HG03558 (cell line): ENCODE data around the gene PRR11.
A peak's percentile ranks its signal among the peaks of the same experiment; 100 is the strongest.
"Not testable (repeated sequence)": the region's sequence is repeated elsewhere in the genome, so short reads cannot be mapped to it uniquely, and the experiment has no call there.

ENCODE experiments used
- ATAC-seq: cut with Tn5 transposase; IDR thresholded peaks from one replicate; pipeline ENCODE4 v1.9.1; 2021; ENCODE audit warnings: moderate number of reproducible peaks; ENCODE audit not compliant: unreplicated experiment; ENCODE audit errors: extremely low read depth

The PRR11 gene

DNA sequence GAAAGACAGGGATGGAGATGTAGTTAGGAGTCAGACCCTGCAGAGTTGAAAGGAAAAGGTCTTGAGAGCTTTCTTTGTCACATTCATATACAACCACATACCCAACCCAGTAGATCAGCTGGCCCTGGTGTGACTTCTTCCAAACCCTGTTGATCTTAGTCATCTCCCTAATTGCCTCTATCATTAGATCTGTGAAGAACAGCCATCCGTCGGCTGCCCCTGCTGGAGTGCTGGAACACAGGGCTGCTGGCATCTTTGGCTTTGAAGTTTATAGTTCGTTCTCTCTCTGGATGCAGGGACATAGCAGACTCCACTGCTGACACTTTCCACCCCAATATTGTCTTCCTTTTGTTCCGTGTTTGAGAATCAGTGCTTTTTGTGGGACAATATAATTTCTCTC is 43.9 kb downstream of the PRR11 start:
- no peak for ATAC-seq

DNA sequence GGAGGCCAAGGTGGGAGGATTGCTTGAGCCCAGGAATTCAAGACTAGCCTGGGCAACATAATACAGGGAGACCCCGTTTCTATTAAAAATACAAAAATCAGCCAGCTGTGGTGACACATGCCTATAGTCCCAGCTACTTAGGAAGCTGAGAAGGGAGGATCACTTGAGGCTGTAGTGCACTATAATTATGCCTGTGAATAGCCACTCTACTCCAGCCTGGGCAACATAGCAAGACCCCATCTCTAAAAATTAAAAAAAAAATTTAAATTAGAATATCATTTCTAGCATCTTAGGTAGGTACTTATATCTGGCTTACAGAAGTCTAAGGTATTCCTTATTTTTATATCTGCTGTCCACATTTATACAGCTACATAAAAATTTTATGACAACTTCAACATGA is 46.8 kb downstream of the PRR11 start:
- no peak for ATAC-seq

DNA sequence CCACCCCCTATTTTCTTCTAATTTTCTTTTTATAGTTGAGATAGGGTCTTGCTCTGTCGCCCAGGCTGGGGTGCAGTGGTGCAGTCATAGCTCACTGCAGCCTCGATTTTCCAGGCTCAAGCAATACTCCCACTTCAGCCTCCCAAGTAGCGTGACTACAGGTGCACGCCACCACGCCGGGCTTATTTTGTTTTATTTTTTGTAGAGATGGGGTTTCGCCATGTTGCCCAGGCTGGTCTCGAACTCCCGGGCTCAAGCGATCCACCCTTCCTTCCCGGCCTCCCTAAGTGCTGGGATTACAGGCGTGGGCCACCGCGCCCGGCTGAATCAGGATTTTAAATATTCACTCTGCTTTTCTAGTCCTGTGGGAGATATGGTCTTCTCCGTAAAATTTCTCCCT is 63.8 kb downstream of the PRR11 start:
- no peak for ATAC-seq

DNA sequence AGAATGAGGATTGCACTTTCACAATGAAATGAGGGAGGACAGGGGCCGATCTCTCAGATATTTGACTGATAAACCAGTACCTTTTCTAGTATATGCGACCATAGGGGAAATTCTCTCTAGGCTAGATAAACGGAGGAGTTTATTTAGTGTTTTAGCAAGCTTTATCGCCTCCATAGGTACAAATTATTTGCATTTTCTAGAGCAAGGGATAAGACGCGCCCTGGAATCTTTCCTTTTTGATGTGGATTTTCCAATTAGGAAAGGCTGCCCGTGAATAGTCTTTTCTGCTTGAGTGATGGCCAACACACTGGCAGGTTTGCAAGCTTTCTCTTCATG is 64.4 kb downstream of the PRR11 start:
- no peak for ATAC-seq

DNA sequence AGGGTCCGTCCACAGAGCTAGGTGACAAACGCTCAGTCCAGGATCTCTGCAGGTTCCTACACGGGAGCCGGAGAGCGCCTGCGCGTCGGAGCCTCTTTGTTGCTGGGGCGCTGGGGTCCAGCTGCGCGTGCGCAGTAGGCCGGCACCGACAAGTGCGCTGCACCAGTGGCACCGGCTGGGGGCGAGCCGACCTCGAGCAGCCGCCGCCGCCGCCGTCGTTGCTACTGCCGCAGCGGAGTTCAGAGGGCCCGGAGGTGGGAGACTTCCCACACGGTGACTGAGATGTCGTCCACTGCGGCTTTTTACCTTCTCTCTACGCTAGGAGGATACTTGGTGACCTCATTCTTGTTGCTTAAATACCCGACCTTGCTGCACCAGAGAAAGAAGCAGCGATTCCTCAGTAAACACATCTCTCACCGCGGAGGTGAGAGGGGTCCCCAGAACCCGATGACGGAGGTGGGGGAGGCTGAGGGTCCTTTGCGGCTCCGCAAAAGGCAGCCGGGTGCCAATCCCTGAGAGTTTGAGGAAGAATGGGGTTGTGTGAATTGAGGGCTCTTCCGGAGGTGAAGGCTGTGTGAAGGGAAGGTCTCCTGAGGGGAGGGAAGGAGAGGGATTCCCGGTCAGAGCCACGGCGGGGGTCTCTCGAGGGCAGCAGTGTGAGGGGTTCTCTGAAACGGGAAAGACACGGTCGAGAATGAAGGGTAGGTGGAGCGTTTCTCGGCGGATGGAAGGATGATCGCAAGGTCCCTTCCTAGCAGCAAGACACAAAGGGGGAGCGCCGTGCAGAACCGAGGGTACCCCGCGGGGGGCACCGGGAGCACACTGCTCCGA is 65.0 kb downstream of the PRR11 start, which contains the start of gene GDPD1:
TSS of gene GDPD1 (plus strand) at position 184 of the 831 bp plus-strand sequence. CDS start at position 283, 99 bp downstream.
- peak; percentile 65 for ATAC-seq

DNA sequence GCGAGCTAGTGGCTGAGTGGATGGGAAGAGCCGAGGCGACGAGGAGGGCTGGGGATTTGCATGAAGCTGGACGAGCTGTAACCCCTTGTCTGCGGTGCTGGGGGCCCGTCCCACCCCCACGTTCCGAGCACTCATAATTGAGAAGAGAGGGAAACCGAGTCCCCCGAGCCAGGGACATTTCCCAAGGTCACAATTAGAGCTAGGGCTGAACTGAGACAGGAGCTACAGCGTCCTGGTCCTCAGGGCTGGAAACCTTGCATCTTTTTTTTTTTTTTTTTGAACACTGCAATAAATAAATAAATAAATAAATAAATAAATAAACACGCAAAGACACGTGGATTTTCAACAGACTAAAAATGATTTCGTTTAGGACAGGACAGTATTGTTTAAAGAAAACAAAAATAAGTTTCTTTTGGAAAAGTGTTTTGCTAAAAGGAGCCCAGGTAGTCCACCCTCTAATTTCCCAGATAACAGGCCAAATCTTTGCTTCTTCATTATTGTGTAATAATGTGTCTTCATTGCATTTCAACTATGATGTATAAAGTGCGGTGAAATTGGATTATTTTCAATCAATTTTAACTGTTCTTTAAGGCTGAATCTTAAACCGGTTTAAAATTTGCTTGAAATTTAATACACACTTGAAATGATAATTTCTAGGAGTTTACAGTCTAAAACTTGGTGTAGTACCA is 65.8 kb downstream of the PRR11 start:
- no peak for ATAC-seq

DNA sequence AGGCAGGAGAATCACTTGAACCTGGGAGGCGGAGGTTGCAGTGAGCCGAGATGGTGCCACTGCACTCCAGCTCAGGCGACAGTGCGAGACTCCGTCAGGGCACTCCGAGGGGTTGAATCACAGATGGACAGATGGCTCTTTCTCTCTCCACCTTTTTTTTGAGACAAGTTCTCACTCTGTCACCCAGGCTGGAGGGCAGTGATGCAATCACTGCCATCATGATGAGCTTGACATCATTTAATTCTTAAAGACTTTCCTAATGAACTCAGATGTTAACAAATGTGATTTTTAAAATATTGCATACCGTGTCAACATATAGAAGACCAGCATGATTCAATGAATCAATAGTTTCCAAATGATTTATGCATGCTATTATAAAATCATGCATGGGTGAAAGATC is 68.3 kb downstream of the PRR11 start:
- no peak for ATAC-seq

DNA sequence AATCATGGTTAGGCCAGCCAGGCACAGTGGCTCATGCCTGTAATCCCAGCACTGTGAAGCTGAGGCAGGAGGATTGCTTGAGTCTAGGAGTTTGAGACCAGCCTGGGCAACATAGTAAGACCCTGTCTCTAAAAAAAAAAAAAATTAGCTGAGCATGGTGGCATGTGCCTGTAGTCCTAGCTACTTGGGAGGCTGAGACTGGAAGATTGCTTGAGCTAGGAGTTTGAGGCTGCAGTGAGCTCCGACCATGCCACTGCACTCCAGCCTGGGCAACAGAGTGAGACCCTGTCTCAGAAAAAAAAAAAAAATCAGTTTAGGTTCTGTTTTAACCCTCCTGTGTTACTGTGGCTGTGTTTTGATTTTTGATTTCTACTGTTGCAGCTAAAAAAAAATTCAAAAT is 73.0 kb downstream of the PRR11 start:
- not testable (repeated sequence) for ATAC-seq

DNA sequence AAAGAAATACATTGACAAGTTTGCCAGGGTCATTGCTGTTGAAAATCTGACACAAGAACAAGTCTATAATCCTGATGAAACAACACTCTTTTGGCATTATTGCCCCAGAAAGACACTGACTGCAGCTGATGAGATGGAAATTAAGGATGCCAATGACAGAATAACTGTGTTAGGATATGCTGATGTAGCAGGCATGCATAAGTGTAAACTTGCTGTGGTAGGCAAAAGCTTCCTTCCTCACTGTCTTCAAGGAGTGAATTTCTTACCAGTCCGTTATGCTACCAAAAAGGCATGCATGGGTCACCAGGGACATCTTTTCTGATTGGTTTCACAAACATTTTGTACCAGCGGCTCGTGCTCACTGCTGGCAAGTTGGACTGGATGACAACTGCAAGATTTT is 75.2 kb downstream of the PRR11 start:
- ATAC-seq, result no peak

DNA sequence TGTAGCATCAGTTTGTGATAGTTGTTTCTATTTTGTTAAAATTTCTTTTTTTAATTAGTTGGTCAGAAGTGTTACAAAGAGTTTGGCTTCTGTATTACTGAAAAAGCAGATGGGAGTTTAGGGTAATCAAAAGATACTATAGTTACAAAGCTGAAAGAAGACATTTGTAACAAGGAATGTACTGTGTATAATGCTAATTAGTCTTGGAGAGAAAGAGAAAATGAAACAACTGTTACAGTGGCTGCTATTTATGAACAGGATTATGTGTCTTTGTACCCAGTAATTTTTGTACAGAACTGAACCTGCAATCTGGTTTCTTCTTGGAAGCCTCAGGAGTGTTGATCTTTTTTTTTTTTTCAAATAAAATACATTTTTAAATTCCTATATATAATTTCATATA is 79.1 kb downstream of the PRR11 start:
- ATAC-seq, result no peak

DNA sequence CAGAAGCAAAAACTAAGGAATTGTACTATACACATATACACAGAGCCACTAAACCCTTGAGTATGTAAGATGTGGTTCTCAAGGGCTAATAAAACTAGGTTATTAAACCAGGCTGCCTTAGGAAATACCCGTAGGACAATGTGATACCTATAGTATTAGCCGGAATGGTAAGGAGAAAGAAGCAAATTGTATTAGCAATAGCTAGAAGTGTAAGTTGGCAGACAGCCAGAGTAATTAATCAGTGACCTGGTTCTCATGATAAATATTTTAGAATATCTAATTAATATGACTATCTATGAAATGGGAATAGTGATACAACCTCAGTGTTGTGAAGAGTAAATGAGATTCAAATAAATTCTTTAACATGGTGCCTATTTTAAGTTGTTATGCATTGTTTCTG is 83.4 kb downstream of the PRR11 start:
- ATAC-seq, result no peak

DNA sequence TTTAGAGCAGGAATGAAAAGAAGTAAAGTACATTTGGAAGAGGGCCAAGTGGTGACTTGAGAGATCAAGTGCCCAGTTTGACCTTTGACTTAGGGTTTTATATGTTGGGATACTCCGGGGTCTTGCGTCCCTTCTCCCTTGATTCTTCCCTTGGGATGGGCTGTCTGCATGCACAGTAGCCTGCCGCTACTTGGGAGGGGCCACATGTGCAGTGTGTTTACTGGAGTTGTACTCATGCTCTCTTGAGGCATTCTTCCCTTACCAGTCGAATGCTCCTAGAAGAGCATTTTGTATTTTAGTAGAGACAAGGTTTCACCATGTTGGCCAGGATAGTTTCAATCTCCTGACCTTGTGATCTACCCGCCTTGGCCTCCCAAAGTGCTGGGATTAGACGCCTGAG is 88.5 kb downstream of the PRR11 start:
- ATAC-seq, result no peak
